GM18517 (cell line): ENCODE measurements around the gene DPEP3.
"Not testable (repeated sequence)": the region's sequence is repeated elsewhere in the genome, so short reads cannot be mapped to it uniquely, and the experiment has no call there.

ENCODE experiments used
- ATAC-seq: cut with Tn5 transposase; IDR thresholded peaks from one replicate; pipeline ENCODE4 v1.9.1; 2021; ENCODE audit warnings: mild to moderate bottlenecking, moderate library complexity; ENCODE audit not compliant: unreplicated experiment

Gene DPEP3

GRCh38 chr16:67979955-67980678 lies at the start of gene DPEP3:
TSS of gene DPEP3 (minus strand) at chr16:67980499. CDS start at chr16:67980380, 119 bp downstream.
- ATAC-seq: no peak

GRCh38 chr16:68028996-68029395 lies 48.7 kb upstream of the DPEP3 start:
- ATAC-seq: no peak

- ATAC-seq: peak; percentile 81
Observed at GRCh38 chr16:68022728-68023537, 42.6 kb upstream of the DPEP3 start, which contains the start of the genes DDX28 and DUS2. TSS of gene DDX28 (minus strand) at chr16:68023232. CDS start at chr16:68023202, 30 bp downstream. TSS of gene DUS2 (plus strand) at chr16:68023284. CDS start at chr16:68038024, 14,740 bp downstream.

GRCh38 chr16:68022278-68022727 lies 42.0 kb upstream of the DPEP3 start:
- ATAC-seq: no peak

- no peak for ATAC-seq
Observed at GRCh38 chr16:68021490-68021889, 41.2 kb upstream of the DPEP3 start.

GRCh38 chr16:68019167-68019680 lies 38.9 kb upstream of the DPEP3 start:
- ATAC-seq: no peak

- ATAC-seq: no peak
Observed at GRCh38 chr16:68015681-68016080, 35.4 kb upstream of the DPEP3 start, which contains the start of gene DPEP2NB. TSS of gene DPEP2NB (minus strand) at chr16:68015911. CDS start at chr16:68015770, 141 bp downstream.

- no peak for ATAC-seq
Observed at GRCh38 chr16:68013440-68013839, 33.1 kb upstream of the DPEP3 start.

GRCh38 chr16:68009872-68010271 lies 29.6 kb upstream of the DPEP3 start:
- not testable (repeated sequence) for ATAC-seq

GRCh38 chr16:68009157-68009735 lies 28.9 kb upstream of the DPEP3 start:
- ATAC-seq: no peak

GRCh38 chr16:68005786-68006286 lies 25.5 kb upstream of the DPEP3 start:
- ATAC-seq: no peak

GRCh38 chr16:68005211-68005610 lies 24.9 kb upstream of the DPEP3 start:
- no peak for ATAC-seq

GRCh38 chr16:68003031-68003430 lies 22.7 kb upstream of the DPEP3 start:
- ATAC-seq: no peak

- ATAC-seq: no peak
Observed at GRCh38 chr16:68000450-68000849, 20.2 kb upstream of the DPEP3 start.

- no peak for ATAC-seq
Observed at GRCh38 chr16:67999985-68000384, 19.7 kb upstream of the DPEP3 start.

- not testable (repeated sequence) for ATAC-seq
Observed at GRCh38 chr16:67998779-67999688, 18.7 kb upstream of the DPEP3 start, which contains the start of gene DPEP2. TSS of gene DPEP2 (minus strand) at chr16:67999484. CDS start at chr16:67993212, 6,272 bp downstream.

- not testable (repeated sequence) for ATAC-seq
Observed at GRCh38 chr16:67998231-67998778, 18.0 kb upstream of the DPEP3 start.

- no peak for ATAC-seq
Observed at GRCh38 chr16:67996666-67997065, 16.4 kb upstream of the DPEP3 start.

GRCh38 chr16:67995423-67995822 lies 15.1 kb upstream of the DPEP3 start:
- ATAC-seq: no peak
